Regular cardiac myocyte (primary cell): ENCODE results near the gene SAMD1. TPM values are rescaled to one million over a fixed set of nuclear protein-coding genes. Genes with fewer than 3 reads are reported as not detected.

Source experiments
- total RNA-seq: library from RNA; depleted of rRNA; stranded (reverse); fragments of >200 nt; gene quantifications from 2 replicates; pipeline ENCODE4 v1.2.3, GENCODE V29; 2014

SAMD1 gene
- total RNA-seq, result 15.8 and 25.9 TPM in 2 replicates

GRCh38 chr19:14090509-14091080 lies at the start of gene SAMD1:
Gene SAMD1 (minus strand): TSS chr19:14090751.

GRCh38 chr19:14136509-14137281 lies 46.1 kb upstream of the SAMD1 start, which contains the start of gene ASF1B:
Gene ASF1B (minus strand): TSS chr19:14136589. CDS start chr19:14136456, 133 bp downstream.

GRCh38 chr19:14117668-14118164 lies 27.2 kb upstream of the SAMD1 start, which contains the start of gene PRKACA:
Gene PRKACA (minus strand): TSS chr19:14117762. CDS start chr19:14117547, 215 bp downstream.

GRCh38 chr19:14085309-14085995 lies 5.1 kb downstream of the SAMD1 start, which contains the start of gene C19orf67:
Gene C19orf67 (minus strand): TSS chr19:14085783. CDS start chr19:14085627, 156 bp downstream.

GRCh38 chr19:14072535-14073260 lies 17.9 kb downstream of the SAMD1 start, which contains the start of gene MISP3:
Gene MISP3 (plus strand): TSS chr19:14072786. CDS start chr19:14073310, 524 bp downstream.

GRCh38 chr19:14061751-14062557 lies 28.6 kb downstream of the SAMD1 start, which contains the start of gene PALM3:
Gene PALM3 (minus strand): TSS chr19:14062076. CDS start chr19:14061980, 96 bp downstream.

Other genes starting within 250 kb of the SAMD1 start
- not detected in 2 replicates for gene NANOS3, start 213.6 kb downstream of the SAMD1 start, total RNA-seq
- 1.2 and 1.4 TPM in 2 replicates for gene BRME1, start 184.6 kb downstream of the SAMD1 start, total RNA-seq
- 5.1 and 7.1 TPM in 2 replicates for gene CC2D1A, start 184.6 kb downstream of the SAMD1 start, total RNA-seq
- 0.58 and 0.85 TPM in 2 replicates for gene PODNL1, start 152.3 kb downstream of the SAMD1 start, total RNA-seq
- gene DCAF15, start 138.2 kb downstream of the SAMD1 start, total RNA-seq, result 6.5 and 13.8 TPM in 2 replicates
- gene RFX1, start 84.4 kb downstream of the SAMD1 start, total RNA-seq, result 1.1 and 2.7 TPM in 2 replicates
- gene RLN3, start 62.6 kb downstream of the SAMD1 start, total RNA-seq, result not detected in 2 replicates
- gene IL27RA, start 59.0 kb downstream of the SAMD1 start, total RNA-seq, result 1.5 and 2.8 TPM in 2 replicates
- 0.28 and 0.38 TPM in 2 replicates for gene PALM3, start 28.7 kb downstream of the SAMD1 start, total RNA-seq
- 0.19 and 1.4 TPM in 2 replicates for gene MISP3, start 18.0 kb downstream of the SAMD1 start, total RNA-seq
- 0.56 TPM in 1 of 2 replicates, not detected in the other for gene C19orf67, start 5.0 kb downstream of the SAMD1 start, total RNA-seq
- gene PRKACA, start 27.0 kb upstream of the SAMD1 start, total RNA-seq, result 31.6 and 53.9 TPM in 2 replicates
- 1.4 and 17.6 TPM in 2 replicates for gene ASF1B, start 45.8 kb upstream of the SAMD1 start, total RNA-seq
- gene ADGRL1, start 115.4 kb upstream of the SAMD1 start, total RNA-seq, result 0.96 and 2.5 TPM in 2 replicates